Myometrial cell (primary cell): ENCODE data around the gene ANKRD50. TPM values are rescaled to one million over a fixed set of nuclear protein-coding genes. Genes with fewer than 3 reads are reported as not detected.

Source experiments
- total RNA-seq: library from RNA; depleted of rRNA; stranded (reverse); fragments of >200 nt; gene quantifications from 2 replicates; pipeline ENCODE4 v1.2.3, GENCODE V29; 2015

The ANKRD50 gene
- 8.4 and 12.2 TPM in 2 replicates for total RNA-seq

DNA sequence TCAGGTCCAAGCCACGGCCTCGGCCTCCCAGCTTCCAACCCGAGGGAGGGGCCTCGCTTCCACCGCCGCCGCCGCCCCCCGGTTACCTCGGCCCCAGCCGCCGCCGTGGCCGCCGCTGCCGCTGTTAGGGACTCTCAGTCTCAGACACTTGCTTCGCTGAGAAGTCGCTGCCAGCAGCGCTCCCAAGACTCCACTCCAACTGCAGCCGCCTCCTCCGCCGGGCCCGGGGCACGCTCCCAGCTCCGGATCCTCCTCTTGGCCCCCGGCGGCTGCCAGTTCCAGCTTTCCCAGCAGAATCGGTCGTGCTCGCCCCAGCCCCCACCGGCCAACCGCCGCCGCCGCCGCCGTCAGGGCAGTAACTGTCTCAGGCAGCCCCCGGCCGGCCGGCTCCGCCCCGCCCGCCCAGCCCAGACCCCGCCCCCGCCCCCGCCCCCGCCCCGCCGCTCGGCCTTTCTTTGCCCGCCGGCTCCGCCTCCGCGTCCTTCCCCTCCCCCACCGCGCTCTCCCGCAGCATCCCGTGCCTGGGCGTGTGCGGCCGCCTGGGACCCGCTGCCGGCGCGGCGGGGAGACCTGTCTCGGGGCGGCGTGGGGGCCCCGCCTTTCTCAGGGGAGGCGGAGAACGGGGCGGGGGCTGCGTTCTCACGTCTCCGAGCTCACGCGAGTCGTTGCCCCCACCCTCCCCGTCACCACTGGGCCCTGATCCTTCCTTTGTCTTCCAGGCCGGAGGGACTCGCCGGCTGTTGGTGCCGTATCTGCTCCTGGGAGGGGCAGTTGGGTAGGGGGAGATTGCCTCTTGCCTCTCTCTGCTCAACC is at the start of gene ANKRD50:
ANKRD50 (minus strand) TSS at position 361 of the 813 bp plus-strand sequence. CDS start 2,221 bp downstream, outside the sequence.

